NCI-H146 treated with DMSO at 0.1 percent for 48 hours (cell line): Measurements from ENCODE around the gene KLHL36.
"Not testable (repeated sequence)": the region's sequence is repeated elsewhere in the genome, so short reads cannot be mapped to it uniquely, and the experiment has no call there.

Source experiments
- DNase-seq: peaks from one replicate; lab custom pipeline; 2025; ENCODE audit not compliant: unreplicated experiment; lab: John Stamatoyannopoulos, UW

KLHL36 gene

GRCh38 chr16:84667600-84668309 lies 19.4 kb downstream of the KLHL36 start:
- no peak for DNase-seq

GRCh38 chr16:84670063-84670462 lies 21.8 kb downstream of the KLHL36 start:
- DNase-seq = no peak

DNA sequence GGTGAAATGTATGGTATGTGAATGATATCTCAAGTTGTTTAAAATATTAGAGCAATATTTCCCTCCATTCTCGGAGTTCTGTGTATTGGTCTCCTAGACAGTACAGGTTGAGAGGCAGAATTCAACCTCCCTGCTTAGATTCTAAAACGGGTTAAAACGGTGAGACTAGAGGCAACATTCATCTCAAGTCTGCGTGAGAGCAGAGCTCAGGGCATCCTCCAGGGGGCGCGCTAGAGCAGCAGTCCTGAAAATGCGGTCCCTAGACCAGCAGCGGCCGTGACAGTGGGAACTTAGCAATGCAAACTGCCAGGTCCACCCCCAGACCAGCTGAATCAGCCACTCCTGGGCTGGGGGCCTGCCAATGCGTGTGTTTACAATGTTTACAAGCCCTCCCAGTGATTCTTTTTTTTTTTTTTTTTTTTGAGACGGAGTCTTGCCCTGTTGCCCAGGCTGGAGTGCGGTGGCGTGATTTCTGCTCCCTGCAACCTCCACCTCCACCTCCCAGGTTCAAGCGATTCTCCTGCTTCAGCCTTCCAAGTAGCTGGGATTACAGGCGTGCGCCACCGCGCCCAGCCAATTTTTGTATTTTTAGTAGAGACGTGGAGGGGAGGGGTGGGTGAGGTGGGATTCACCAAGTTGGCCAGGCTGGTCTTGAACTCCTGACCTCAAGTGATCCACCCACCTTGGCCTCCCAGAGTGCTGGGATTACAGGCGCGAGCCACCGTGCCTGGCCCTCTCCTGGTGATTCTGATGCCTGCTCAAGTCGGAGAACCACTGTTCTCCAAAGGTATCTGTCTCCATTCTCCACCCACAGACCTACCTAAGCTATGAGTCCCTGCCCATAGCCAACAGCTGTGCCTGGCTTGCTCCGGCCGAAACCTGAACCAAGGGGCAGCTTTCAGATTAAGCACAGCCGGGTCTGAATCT lies 24.2 kb downstream of the KLHL36 start:
- DNase-seq = peak; percentile 5

GRCh38 chr16:84673203-84673535 lies 24.9 kb downstream of the KLHL36 start:
- no peak for DNase-seq

GRCh38 chr16:84673561-84673960 lies 25.2 kb downstream of the KLHL36 start:
- no peak for DNase-seq

GRCh38 chr16:84675423-84675822 lies 27.1 kb downstream of the KLHL36 start:
- no peak for DNase-seq

- no peak for DNase-seq
Measured at GRCh38 chr16:84675884-84676283, 27.6 kb downstream of the KLHL36 start.

GRCh38 chr16:84677017-84677803 lies 28.9 kb downstream of the KLHL36 start:
- DNase-seq = no peak

GRCh38 chr16:84677849-84678248 lies 29.5 kb downstream of the KLHL36 start:
- DNase-seq = no peak

GRCh38 chr16:84678541-84678940 lies 30.2 kb downstream of the KLHL36 start:
- DNase-seq = no peak

GRCh38 chr16:84680165-84680842 lies 32.0 kb downstream of the KLHL36 start:
- DNase-seq = no peak

- DNase-seq = no peak
Measured at GRCh38 chr16:84680843-84681629, 32.7 kb downstream of the KLHL36 start.

GRCh38 chr16:84683691-84684591 lies 35.6 kb downstream of the KLHL36 start:
- DNase-seq = no peak

DNA sequence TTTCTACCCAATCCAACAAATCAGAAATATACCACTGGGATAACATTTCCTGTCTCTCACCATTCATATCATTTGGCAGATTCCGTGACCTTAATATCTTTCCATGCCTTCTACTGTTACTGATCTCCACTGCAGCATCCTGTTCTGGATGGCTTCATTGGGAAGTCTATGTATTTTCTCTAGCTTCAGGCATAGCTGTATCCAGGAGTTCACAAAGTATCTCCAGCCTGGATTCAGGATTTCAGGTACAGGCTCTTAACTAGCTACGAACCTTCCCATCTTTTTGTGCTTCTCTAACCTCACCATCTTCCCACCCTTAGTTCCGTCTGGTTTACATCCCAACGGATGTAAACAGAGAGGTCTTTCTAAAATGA lies 36.3 kb downstream of the KLHL36 start:
- DNase-seq = no peak

DNA sequence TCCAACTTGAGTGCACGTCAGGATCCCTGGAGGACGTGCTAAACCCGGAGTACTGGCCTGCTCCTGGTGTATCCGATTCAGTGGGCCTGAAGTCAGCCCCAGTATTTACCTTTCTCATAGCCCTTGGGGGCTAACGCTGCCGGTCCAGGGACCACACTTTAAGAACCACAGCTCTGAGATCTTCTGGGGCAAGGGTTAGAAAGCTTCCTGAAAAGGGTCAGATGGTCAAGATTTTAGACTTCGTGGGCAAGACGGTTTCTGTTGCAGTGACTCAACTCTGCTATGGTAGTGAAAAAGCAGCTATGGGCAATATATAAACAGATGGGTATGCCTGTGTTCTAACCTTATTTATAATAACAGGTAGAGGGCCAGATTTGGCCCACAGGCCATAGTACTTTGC lies 36.9 kb downstream of the KLHL36 start:
- DNase-seq = no peak

DNA sequence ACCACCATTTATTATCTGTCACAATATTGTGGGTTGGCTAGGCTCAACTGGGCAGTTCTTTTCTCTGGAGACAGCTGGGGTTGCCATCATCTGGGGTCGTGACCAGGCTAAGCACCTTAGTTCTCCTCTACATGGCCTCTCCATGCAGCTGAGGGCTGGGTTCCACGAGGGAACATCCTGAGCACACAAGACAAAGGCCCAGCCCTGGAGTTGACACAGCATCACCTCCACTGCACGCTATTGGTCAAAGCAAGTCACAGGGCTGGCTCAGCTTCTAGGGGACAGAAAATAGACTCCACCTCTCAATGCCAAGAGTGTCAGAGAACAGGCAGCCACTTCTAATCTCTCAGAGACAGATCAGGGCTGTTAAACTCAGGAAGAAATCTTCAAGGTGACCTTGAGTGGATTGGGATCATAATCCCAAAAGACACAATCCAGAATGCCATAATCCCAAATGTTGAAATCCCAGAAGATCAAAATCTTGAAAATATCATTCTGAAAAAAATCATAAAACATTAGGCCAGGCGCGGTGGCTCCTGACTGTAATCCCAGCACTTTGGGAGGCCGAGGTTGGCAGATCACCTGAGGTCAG lies 38.5 kb downstream of the KLHL36 start:
- no peak for DNase-seq

- DNase-seq = no peak
Measured at GRCh38 chr16:84687715-84688114, 39.4 kb downstream of the KLHL36 start.

GRCh38 chr16:84688163-84688562 lies 39.9 kb downstream of the KLHL36 start:
- DNase-seq = not testable (repeated sequence)

DNA sequence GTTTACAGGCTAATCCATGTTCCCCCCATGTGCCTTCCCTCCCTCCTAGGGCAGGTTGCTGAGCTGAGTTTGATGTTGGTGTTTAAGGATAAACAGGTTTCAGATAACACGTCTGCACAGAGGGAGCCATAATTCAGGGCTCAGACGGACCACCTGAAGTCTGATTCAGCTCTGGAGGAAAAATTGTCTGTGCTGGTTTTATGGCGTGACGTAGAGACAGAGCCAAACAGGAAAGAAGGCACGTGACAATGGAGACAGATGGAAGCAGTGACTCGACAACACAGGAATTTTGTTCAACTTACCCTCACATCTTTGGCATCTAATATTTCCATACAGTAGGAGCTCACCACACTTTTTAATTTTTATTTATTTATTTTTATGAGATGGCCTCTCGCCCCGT lies 40.8 kb downstream of the KLHL36 start:
- DNase-seq = no peak
